ENCODE results near the gene ARFGAP3. TPM values are rescaled to one million over a fixed set of nuclear protein-coding genes. Genes with fewer than 3 reads are reported as not detected.

Gene ARFGAP3
- total RNA-seq, 1 donor from 2014 or later: 59.5 TPM

DNA sequence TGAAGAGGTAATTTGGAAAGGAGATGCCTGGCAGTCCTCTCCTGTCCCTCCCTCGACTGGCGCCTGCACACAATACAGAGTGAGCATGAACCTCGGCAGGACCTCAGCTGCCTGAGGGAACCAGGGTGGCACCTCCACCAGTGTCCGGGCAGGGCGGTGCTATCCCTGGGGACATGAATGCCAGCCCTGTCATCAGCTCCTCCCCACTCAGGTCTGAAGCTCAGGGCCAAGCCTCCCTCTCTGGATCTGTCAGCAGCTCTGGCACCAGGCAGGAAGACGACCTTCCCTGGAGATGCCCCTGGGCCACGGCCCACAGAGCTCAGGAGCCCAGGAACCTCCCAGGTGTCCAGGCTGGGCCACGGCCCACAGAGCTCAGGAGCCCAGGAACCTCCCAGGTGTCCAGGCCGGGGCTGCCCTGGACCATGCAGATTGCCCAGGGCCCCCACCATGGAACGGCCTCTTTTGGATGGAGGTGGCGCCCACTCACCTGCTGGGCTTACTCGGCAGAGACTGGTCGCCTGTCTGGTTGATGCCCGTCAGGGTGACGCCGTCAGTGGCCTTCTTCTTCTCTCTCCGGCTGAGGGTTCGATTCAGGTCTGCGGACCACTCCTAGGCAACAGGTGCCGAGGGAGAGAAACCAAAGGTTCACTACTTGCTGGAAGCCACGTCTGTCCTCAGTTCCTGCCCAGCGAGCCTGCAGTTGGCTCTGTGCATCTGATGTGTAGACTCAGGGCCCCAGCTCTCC, 21.7 kb upstream of the ARFGAP3 start:
- DNase-seq (ENCODE audit: low read depth): no peak
- TF ChIP-seq, protein P1, sequence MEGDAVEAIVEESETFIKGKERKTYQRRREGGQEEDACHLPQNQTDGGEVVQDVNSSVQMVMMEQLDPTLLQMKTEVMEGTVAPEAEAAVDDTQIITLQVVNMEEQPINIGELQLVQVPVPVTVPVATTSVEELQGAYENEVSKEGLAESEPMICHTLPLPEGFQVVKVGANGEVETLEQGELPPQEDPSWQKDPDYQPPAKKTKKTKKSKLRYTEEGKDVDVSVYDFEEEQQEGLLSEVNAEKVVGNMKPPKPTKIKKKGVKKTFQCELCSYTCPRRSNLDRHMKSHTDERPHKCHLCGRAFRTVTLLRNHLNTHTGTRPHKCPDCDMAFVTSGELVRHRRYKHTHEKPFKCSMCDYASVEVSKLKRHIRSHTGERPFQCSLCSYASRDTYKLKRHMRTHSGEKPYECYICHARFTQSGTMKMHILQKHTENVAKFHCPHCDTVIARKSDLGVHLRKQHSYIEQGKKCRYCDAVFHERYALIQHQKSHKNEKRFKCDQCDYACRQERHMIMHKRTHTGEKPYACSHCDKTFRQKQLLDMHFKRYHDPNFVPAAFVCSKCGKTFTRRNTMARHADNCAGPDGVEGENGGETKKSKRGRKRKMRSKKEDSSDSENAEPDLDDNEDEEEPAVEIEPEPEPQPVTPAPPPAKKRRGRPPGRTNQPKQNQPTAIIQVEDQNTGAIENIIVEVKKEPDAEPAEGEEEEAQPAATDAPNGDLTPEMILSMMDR (IDR thresholded peaks at IDR 0.05; ENCODE audit: insufficient read depth, low read depth, low read length): no peak
- no peak for TF ChIP-seq EZH2 (IDR thresholded peaks at IDR 0.05; ENCODE audit: insufficient read depth, low read length)
- peaks cover 30% of the 10 kb centered on the region for H3K36me3 Mint-ChIP-seq (ENCODE audit: low read depth, unreplicated experiment)
- no peak overlapping the region for H3K4me3 ChIP-seq (ENCODE audit: insufficient read depth, low read depth, low read length)
- H3K27ac Mint-ChIP-seq (ENCODE audit: unreplicated experiment): no peak overlapping the region
- no peak overlapping the region for H3K4me2 ChIP-seq (ENCODE audit: low read length)
- H3K27ac ChIP-seq (ENCODE audit: low read depth, low read length): no peak overlapping the region
- H3K27me3 ChIP-seq (ENCODE audit: insufficient read depth, low read length): no peaks in the 10 kb centered on the region
- no peaks in the 10 kb centered on the region for H3K79me2 ChIP-seq (ENCODE audit: insufficient read depth, low read length)
- H2AFZ ChIP-seq (ENCODE audit: low read depth, low read length): no peak overlapping the region
- no peaks in the 10 kb centered on the region for H3K9me3 Mint-ChIP-seq (ENCODE audit: unreplicated experiment)
- no peaks in the 10 kb centered on the region for H3K9me3 ChIP-seq (ENCODE audit: insufficient read depth, low read depth, low read length)
- FAIRE-seq: no peak
- H3K4me1 ChIP-seq (ENCODE audit: insufficient read depth, low read length): no peaks in the 10 kb centered on the region
- no peak overlapping the region for H3K4me3 Mint-ChIP-seq (ENCODE audit: unreplicated experiment)
- no peaks in the 10 kb centered on the region for H3K4me1 Mint-ChIP-seq (ENCODE audit: low read depth, unreplicated experiment)
- H3K27me3 Mint-ChIP-seq (ENCODE audit: low read depth, unreplicated experiment): no peaks in the 10 kb centered on the region
- H4K20me1 ChIP-seq (ENCODE audit: insufficient read depth, low read length): peaks cover 23% of the 10 kb centered on the region
- no peak overlapping the region for H3K9ac ChIP-seq (ENCODE audit: low read length)
- peaks cover 15% of the 10 kb centered on the region for H3K36me3 ChIP-seq (ENCODE audit: insufficient read depth, low read length)

GRCh38 chr22:42877597-42878340, 20.7 kb upstream of the ARFGAP3 start:
- H4K20me1 ChIP-seq (ENCODE audit: insufficient read depth, low read length): peaks cover 16% of the 10 kb centered on the region
- TF ChIP-seq, protein P1 (IDR thresholded peaks at IDR 0.05; ENCODE audit: insufficient read depth, low read depth, low read length): no peak
- no peaks in the 10 kb centered on the region for H3K4me1 ChIP-seq (ENCODE audit: insufficient read depth, low read length)
- H2AFZ ChIP-seq (ENCODE audit: low read depth, low read length): no peak overlapping the region
- no peaks in the 10 kb centered on the region for H3K9me3 Mint-ChIP-seq (ENCODE audit: unreplicated experiment)
- no peak overlapping the region for H3K9ac ChIP-seq (ENCODE audit: low read length)
- no peaks in the 10 kb centered on the region for H3K27me3 Mint-ChIP-seq (ENCODE audit: low read depth, unreplicated experiment)
- no peak overlapping the region for H3K4me2 ChIP-seq (ENCODE audit: low read length)
- H3K36me3 Mint-ChIP-seq (ENCODE audit: low read depth, unreplicated experiment): peaks cover 23% of the 10 kb centered on the region
- no peak overlapping the region for H3K27ac ChIP-seq (ENCODE audit: low read depth, low read length)
- H3K4me1 Mint-ChIP-seq (ENCODE audit: low read depth, unreplicated experiment): no peaks in the 10 kb centered on the region
- H3K4me3 Mint-ChIP-seq (ENCODE audit: unreplicated experiment): no peak overlapping the region
- no peaks in the 10 kb centered on the region for H3K9me3 ChIP-seq (ENCODE audit: insufficient read depth, low read depth, low read length)
- H3K36me3 ChIP-seq (ENCODE audit: insufficient read depth, low read length): peaks cover 8% of the 10 kb centered on the region
- no peak overlapping the region for H3K4me3 ChIP-seq (ENCODE audit: insufficient read depth, low read depth, low read length)
- H3K79me2 ChIP-seq (ENCODE audit: insufficient read depth, low read length): no peaks in the 10 kb centered on the region
- no peak overlapping the region for H3K27ac Mint-ChIP-seq (ENCODE audit: unreplicated experiment)
- DNase-seq (ENCODE audit: low read depth): no peak
- FAIRE-seq: no peak
- H3K27me3 ChIP-seq (ENCODE audit: insufficient read depth, low read length): no peaks in the 10 kb centered on the region

DNA sequence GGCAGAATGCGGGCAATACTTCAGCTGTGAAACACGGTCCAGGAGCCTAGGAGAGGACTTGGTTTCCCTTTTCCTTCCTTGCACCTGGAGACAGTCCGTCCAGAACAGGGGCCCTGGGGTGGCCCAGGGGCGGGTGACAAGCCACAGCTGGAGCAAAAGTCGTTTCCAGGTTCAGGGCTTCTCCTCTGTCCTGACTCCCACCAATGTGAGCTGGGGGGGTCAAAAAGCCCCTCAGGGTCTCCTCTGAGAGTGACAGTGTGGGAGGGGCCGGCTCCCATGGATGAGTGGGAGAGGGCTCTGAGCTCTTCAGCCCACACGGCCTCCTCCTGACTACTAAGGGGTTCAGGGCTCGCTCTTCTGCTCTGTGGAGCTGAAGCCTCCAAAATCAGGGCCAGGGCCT, 20.1 kb upstream of the ARFGAP3 start:
- Mint-ChIP-seq H3K27ac (ENCODE audit: unreplicated experiment) (no peak overlapping the region), H3K9me3 (ENCODE audit: unreplicated experiment) (no peaks in the 10 kb centered on the region), H3K36me3 (ENCODE audit: low read depth, unreplicated experiment) (peaks cover 20% of the 10 kb centered on the region), H3K4me1 (ENCODE audit: low read depth, unreplicated experiment) (no peaks in the 10 kb centered on the region), H3K4me3 (ENCODE audit: unreplicated experiment) (no peak overlapping the region), H3K27me3 (ENCODE audit: low read depth, unreplicated experiment) (no peaks in the 10 kb centered on the region)
- DNase-seq (ENCODE audit: low read depth): no peak
- no peak overlapping the region for H3K4me3 ChIP-seq (ENCODE audit: insufficient read depth, low read depth, low read length)
- no peaks in the 10 kb centered on the region for H3K9me3 ChIP-seq (ENCODE audit: insufficient read depth, low read depth, low read length)
- no peak for TF ChIP-seq EZH2 (IDR thresholded peaks at IDR 0.05; ENCODE audit: insufficient read depth, low read length)
- TF ChIP-seq, protein P1 (IDR thresholded peaks at IDR 0.05; ENCODE audit: insufficient read depth, low read depth, low read length): no peak
- no peak overlapping the region for H3K9ac ChIP-seq (ENCODE audit: low read length)
- H4K20me1 ChIP-seq (ENCODE audit: insufficient read depth, low read length): peaks cover 12% of the 10 kb centered on the region
- no peaks in the 10 kb centered on the region for H3K27me3 ChIP-seq (ENCODE audit: insufficient read depth, low read length)
- H3K4me1 ChIP-seq (ENCODE audit: insufficient read depth, low read length): no peaks in the 10 kb centered on the region
- no peak overlapping the region for H2AFZ ChIP-seq (ENCODE audit: low read depth, low read length)
- no peak for FAIRE-seq
- no peak overlapping the region for H3K27ac ChIP-seq (ENCODE audit: low read depth, low read length)
- H3K36me3 ChIP-seq (ENCODE audit: insufficient read depth, low read length): peaks cover 8% of the 10 kb centered on the region
- no peaks in the 10 kb centered on the region for H3K79me2 ChIP-seq (ENCODE audit: insufficient read depth, low read length)
- no peak overlapping the region for H3K4me2 ChIP-seq (ENCODE audit: low read length)
